ENCODE measurements around the gene SPOCD1. TPM values are rescaled to one million over a fixed set of nuclear protein-coding genes. Genes with fewer than 3 reads are reported as not detected.

The SPOCD1 gene
- total RNA-seq, 1 donor, result under 0.01 TPM

GRCh38 chr1:31760471-31761470 lies 55.1 kb downstream of the SPOCD1 start:
- peak in 2 of 3 donors; percentile 76 to 86 for DNase-seq (ENCODE audit: low read depth in 2 of 3, low spot score in 2 of 3)

- no peak for DNase-seq (ENCODE audit: low read depth in 2 of 3, low spot score in 2 of 3)
These were observed 56.4 kb downstream of the SPOCD1 start for GRCh38 chr1:31759298-31760023.

- DNase-seq (ENCODE audit: low read depth in 2 of 3, low spot score in 2 of 3), result no peak
These were observed 57.0 kb downstream of the SPOCD1 start for GRCh38 chr1:31758823-31759222.

- DNase-seq (ENCODE audit: low read depth in 2 of 3, low spot score in 2 of 3), result no peak
These were observed 57.8 kb downstream of the SPOCD1 start for GRCh38 chr1:31757989-31758388.

- no peak for DNase-seq (ENCODE audit: low read depth in 2 of 3, low spot score in 2 of 3)
These were observed 58.6 kb downstream of the SPOCD1 start for GRCh38 chr1:31757204-31757679.

- no peak for DNase-seq (ENCODE audit: low read depth in 2 of 3, low spot score in 2 of 3)
These were observed 59.2 kb downstream of the SPOCD1 start for GRCh38 chr1:31756578-31756977.

GRCh38 chr1:31755850-31756492 lies 59.9 kb downstream of the SPOCD1 start:
- DNase-seq (ENCODE audit: low read depth in 2 of 3, low spot score in 2 of 3), result no peak

- no peak for DNase-seq (ENCODE audit: low read depth in 2 of 3, low spot score in 2 of 3)
These were observed 60.6 kb downstream of the SPOCD1 start for GRCh38 chr1:31755197-31755611.

- no peak for DNase-seq (ENCODE audit: low read depth in 2 of 3, low spot score in 2 of 3)
These were observed 61.4 kb downstream of the SPOCD1 start for GRCh38 chr1:31754397-31754796.

- DNase-seq (ENCODE audit: low read depth in 2 of 3, low spot score in 2 of 3), result no peak
These were observed 62.0 kb downstream of the SPOCD1 start for GRCh38 chr1:31753707-31754349.

- DNase-seq (ENCODE audit: low read depth in 2 of 3, low spot score in 2 of 3), result no peak
These were observed 62.8 kb downstream of the SPOCD1 start for GRCh38 chr1:31752952-31753475.

GRCh38 chr1:31752258-31752657 lies 63.6 kb downstream of the SPOCD1 start:
- no peak for DNase-seq (ENCODE audit: low read depth in 2 of 3, low spot score in 2 of 3)

- DNase-seq (ENCODE audit: low read depth in 2 of 3, low spot score in 2 of 3), result no peak
These were observed 64.0 kb downstream of the SPOCD1 start for GRCh38 chr1:31751822-31752241.

- peak in 1 of 3 donors; percentile 61 for DNase-seq (ENCODE audit: low read depth in 2 of 3, low spot score in 2 of 3)
These were observed 64.8 kb downstream of the SPOCD1 start for GRCh38 chr1:31750858-31751510.

GRCh38 chr1:31749785-31750735 lies 65.8 kb downstream of the SPOCD1 start:
- DNase-seq (ENCODE audit: low read depth in 2 of 3, low spot score in 2 of 3), result no peak

- no peak for DNase-seq (ENCODE audit: low read depth in 2 of 3, low spot score in 2 of 3)
These were observed 67.5 kb downstream of the SPOCD1 start for GRCh38 chr1:31748365-31748764.

- no peak for DNase-seq (ENCODE audit: low read depth in 2 of 3, low spot score in 2 of 3)
These were observed 68.5 kb downstream of the SPOCD1 start for GRCh38 chr1:31747304-31747703.

GRCh38 chr1:31746687-31747086 lies 69.1 kb downstream of the SPOCD1 start:
- DNase-seq (ENCODE audit: low read depth in 2 of 3, low spot score in 2 of 3), result no peak
